Measurements from ENCODE around the gene NOL9. TPM values are rescaled to one million over a fixed set of nuclear protein-coding genes. Genes with fewer than 3 reads are reported as not detected.
"Not testable (repeated sequence)": the region's sequence is repeated elsewhere in the genome, so short reads cannot be mapped to it uniquely, and the experiment has no call there.

The NOL9 gene
- polyA plus RNA-seq (2013, experiment 1 of 2), result 14.4 TPM
- 14.4 TPM for polyA plus RNA-seq (2013, experiment 2 of 2)

- H3K4me1 ChIP-seq (ENCODE audit: insufficient read depth, low read length), result peaks cover 4% of the 10 kb centered on the region
- H3K4me3 ChIP-seq (ENCODE audit: low read length), result peak within 1 kb of the TSS; percentile 98
- H3K9ac ChIP-seq (ENCODE audit: low read depth, low read length), result peak within 1 kb of the TSS; percentile 98
- peaks cover 19% of the 10 kb centered on the region for H3K36me3 ChIP-seq (ENCODE audit: insufficient read depth, low read length)
- 4% methylated on average over 87 of the region's 87 CpGs for WGBS
- no peaks in the 10 kb centered on the region for H3K9me3 ChIP-seq (ENCODE audit: insufficient read depth, low read depth, low read length)
- no peaks in the 10 kb centered on the region for H3K27me3 ChIP-seq (ENCODE audit: insufficient read depth, low read length)
- H3K27ac ChIP-seq (ENCODE audit: low read depth, low read length), result peak within 1 kb of the TSS; percentile 76
Observed at GRCh38 chr1:6554031-6554906, at the start of gene NOL9. NOL9 (minus strand) TSS chr1:6554513; CDS start chr1:6554502, 11 bp downstream.

GRCh38 chr1:6603238-6603914, 49.1 kb upstream of the NOL9 start:
- Histone ChIP-seq H3K4me3 (ENCODE audit: low read length) (peak overlapping the region; percentile 97), H3K9me3 (ENCODE audit: insufficient read depth, low read depth, low read length) (no peaks in the 10 kb centered on the region), H3K27me3 (ENCODE audit: insufficient read depth, low read length) (no peaks in the 10 kb centered on the region), H3K9ac (ENCODE audit: low read depth, low read length) (peak overlapping the region; percentile 76), H3K27ac (ENCODE audit: low read depth, low read length) (peak overlapping the region; percentile 87), H3K36me3 (ENCODE audit: insufficient read depth, low read length) (peaks cover 11% of the 10 kb centered on the region), H3K4me1 (ENCODE audit: insufficient read depth, low read length) (peaks cover 22% of the 10 kb centered on the region; the same call in 1 of the 2 replicates)
- WGBS, result 3% methylated on average over 36 of the region's 36 CpGs

GRCh38 chr1:6602669-6603237, 48.4 kb upstream of the NOL9 start, which contains the start of gene KLHL21:
KLHL21 (minus strand) TSS chr1:6602869; CDS start chr1:6602817, 52 bp downstream.
- peak within 1 kb of the TSS; percentile 87 for H3K27ac ChIP-seq (ENCODE audit: low read depth, low read length)
- peak within 1 kb of the TSS; percentile 91 for H3K9ac ChIP-seq (ENCODE audit: low read depth, low read length)
- under 1% methylated on average over 84 of the region's 84 CpGs for WGBS
- H3K27me3 ChIP-seq (ENCODE audit: insufficient read depth, low read length), result no peaks in the 10 kb centered on the region
- peak within 1 kb of the TSS; percentile 97 for H3K4me3 ChIP-seq (ENCODE audit: low read length)
- peaks cover 17% of the 10 kb centered on the region for H3K36me3 ChIP-seq (ENCODE audit: insufficient read depth, low read length)
- H3K9me3 ChIP-seq (ENCODE audit: insufficient read depth, low read depth, low read length), result no peaks in the 10 kb centered on the region
- H3K4me1 ChIP-seq (ENCODE audit: insufficient read depth, low read length), result peaks cover 22% of the 10 kb centered on the region; the same call in 1 of the 2 replicates

DNA sequence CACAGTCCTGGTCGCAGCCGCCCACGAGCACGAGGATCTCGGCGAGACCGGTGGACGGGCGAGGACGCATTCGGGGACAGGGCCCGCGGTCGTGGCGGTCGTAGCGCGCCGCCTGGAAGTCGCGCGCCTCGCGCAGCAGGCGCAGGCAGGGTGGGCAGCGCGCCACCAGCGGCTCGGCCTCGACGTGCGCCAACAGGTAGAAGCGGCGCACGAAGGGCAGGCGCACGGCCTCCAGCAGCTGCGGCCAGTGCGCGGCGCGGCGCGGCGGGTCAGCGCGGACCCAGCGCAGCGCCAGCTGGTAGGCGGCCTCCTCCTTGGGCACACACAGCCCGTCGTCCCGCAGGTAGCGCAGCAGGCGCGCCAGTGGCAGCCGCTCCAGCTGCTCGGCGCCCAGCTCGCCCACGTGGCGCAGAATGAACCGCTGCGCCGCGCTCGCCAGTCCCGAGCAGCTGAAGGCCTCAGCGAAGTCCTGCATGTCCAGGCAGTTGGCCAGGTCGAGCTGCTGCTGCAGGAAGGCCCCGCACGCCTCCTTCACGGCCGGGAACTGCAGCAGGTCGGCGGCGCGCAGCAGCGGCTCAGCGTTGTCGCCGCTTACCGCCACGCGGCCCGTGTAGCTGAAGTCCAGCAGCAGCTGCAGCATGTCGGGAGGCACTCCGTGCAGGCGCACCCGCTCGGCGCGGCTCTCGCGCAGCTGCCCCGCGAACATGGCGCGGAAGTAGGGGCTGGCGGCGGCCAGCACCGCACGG, 47.8 kb upstream of the NOL9 start:
- peaks cover 24% of the 10 kb centered on the region for H3K36me3 ChIP-seq (ENCODE audit: insufficient read depth, low read length)
- H3K27me3 ChIP-seq (ENCODE audit: insufficient read depth, low read length), result no peaks in the 10 kb centered on the region
- under 1% methylated on average over 103 of the region's 103 CpGs for WGBS
- H3K9me3 ChIP-seq (ENCODE audit: insufficient read depth, low read depth, low read length), result no peaks in the 10 kb centered on the region
- H3K9ac ChIP-seq (ENCODE audit: low read depth, low read length), result peak overlapping the region; percentile 91
- peak overlapping the region; percentile 97 for H3K4me3 ChIP-seq (ENCODE audit: low read length)
- peak overlapping the region; percentile 68 for H3K27ac ChIP-seq (ENCODE audit: low read depth, low read length)
- peaks cover 22% of the 10 kb centered on the region; the same call in 1 of the 2 replicates for H3K4me1 ChIP-seq (ENCODE audit: insufficient read depth, low read length)

DNA sequence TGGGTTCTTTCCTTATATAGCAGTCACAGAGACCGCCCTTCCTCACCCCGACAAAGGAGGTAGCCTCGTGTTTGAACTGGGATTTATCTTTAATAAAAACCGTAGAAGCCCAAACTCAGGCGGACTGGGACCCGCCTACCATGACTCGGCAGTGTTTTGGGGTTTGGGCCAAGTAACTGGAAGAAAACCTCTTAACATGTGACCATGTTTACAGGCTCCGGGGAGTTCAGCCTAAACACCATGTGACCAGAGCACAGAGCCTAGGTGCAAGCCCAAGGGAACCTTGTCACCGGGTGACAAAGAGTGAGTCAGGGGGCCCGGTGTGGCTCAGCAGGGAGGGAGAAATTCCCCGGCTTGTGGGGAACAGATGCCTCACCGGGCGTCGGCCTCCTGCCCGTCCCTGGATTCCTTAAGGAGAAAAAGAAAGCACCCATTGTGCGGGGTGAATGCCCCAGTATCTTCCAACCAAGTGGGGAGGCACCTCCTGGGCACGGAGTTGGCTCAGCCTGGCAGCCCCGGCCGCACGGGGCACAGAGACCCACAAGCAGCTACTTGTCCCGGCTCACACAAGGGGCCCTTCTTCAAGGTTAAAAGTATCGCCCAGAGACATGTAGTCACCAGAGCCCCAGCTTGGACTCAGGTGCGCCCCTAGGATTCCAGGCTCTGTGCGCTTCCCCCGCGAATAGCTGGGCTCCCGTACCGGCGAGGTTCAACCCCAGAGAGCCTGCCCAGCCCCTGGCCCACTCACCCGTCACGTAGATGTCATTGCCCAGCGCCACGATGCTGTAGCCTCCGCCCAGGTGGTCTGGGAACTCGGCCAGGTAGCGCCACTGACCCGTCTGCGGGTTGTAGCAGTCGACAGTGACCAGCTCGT, 47.0 kb upstream of the NOL9 start:
- H3K9ac ChIP-seq (ENCODE audit: low read depth, low read length), result peak overlapping the region; percentile 91
- no peaks in the 10 kb centered on the region for H3K9me3 ChIP-seq (ENCODE audit: insufficient read depth, low read depth, low read length)
- peaks cover 32% of the 10 kb centered on the region for H3K36me3 ChIP-seq (ENCODE audit: insufficient read depth, low read length)
- H3K27ac ChIP-seq (ENCODE audit: low read depth, low read length), result peak overlapping the region; percentile 32
- H3K4me1 ChIP-seq (ENCODE audit: insufficient read depth, low read length), result peaks cover 22% of the 10 kb centered on the region; the same call in 1 of the 2 replicates
- no peaks in the 10 kb centered on the region for H3K27me3 ChIP-seq (ENCODE audit: insufficient read depth, low read length)
- under 1% methylated on average over 40 of the region's 40 CpGs for WGBS
- H3K4me3 ChIP-seq (ENCODE audit: low read length), result peak overlapping the region; percentile 97

DNA sequence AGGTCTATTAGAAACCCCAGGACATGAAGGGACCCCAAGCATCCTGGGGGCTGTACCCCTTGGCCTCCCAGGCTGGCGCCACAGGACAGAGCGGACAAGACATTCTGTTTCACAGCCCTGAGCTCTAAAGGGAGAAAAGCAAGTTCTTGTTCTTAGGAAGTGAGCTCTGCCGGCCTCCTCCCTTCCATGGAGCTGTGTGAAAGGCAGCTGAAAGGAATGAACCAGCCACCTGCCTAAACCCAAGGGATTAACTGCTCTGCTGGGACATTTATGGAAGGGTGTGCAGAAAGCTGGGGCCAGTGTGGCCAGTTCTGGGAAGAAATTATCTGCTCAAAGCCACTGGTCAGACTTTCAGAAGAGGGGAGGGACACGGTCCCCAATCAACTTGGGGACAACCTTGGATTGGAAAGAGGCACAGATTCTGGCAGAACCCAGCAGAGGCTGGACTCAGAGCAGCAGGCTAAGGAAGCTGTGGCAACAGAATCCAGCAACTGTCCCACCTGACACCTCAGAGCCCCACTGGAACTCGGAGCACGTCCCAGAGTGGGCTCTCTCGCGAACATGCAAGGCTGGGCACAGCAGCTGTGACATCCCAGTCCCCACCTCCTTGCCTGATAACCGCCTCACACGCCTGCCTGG, 46.2 kb upstream of the NOL9 start:
- peaks cover 39% of the 10 kb centered on the region for H3K36me3 ChIP-seq (ENCODE audit: insufficient read depth, low read length)
- peaks cover 22% of the 10 kb centered on the region; the same call in 1 of the 2 replicates for H3K4me1 ChIP-seq (ENCODE audit: insufficient read depth, low read length)
- 26% methylated on average over 10 of the region's 10 CpGs for WGBS
- peak overlapping the region; percentile 91 for H3K9ac ChIP-seq (ENCODE audit: low read depth, low read length)
- peak overlapping the region; percentile 2; the same call in 1 of the 2 replicates for H3K27ac ChIP-seq (ENCODE audit: low read depth, low read length)
- H3K27me3 ChIP-seq (ENCODE audit: insufficient read depth, low read length), result no peaks in the 10 kb centered on the region
- no peaks in the 10 kb centered on the region for H3K9me3 ChIP-seq (ENCODE audit: insufficient read depth, low read depth, low read length)
- peak overlapping the region; percentile 97 for H3K4me3 ChIP-seq (ENCODE audit: low read length)

DNA sequence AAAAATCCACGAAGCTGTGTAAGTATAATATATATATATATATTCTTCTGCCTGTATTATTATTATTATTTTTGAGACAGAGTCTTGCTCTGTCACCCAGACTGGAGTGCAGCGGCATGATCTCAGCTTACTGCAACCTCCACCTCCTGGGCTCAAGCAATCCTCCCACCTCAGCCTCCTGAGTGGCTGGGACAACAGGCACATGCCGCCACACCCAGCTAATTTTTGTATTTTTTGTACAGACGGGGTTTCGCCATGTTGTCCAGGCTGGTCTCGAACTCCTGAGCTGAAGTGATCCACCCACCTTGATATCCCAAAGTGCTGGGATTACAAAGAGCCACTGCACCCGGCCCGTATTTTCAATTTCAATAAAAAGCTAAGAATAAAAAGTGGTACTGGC, 45.7 kb upstream of the NOL9 start:
- 0 out of 2 replicates have a peak overlapping the region, but pooled peaks have one; percentile 91 for H3K9ac ChIP-seq (ENCODE audit: low read depth, low read length)
- WGBS, result 92% methylated on average over 7 of the region's 8 CpGs
- peaks cover 22% of the 10 kb centered on the region; the same call in 1 of the 2 replicates for H3K4me1 ChIP-seq (ENCODE audit: insufficient read depth, low read length)
- not testable (repeated sequence) for H3K27ac ChIP-seq (ENCODE audit: low read depth, low read length); H3K27me3 ChIP-seq (ENCODE audit: insufficient read depth, low read length); H3K9me3 ChIP-seq (ENCODE audit: insufficient read depth, low read depth, low read length)
- H3K36me3 ChIP-seq (ENCODE audit: insufficient read depth, low read length), result peaks cover 44% of the 10 kb centered on the region
- peak overlapping the region; percentile 97 for H3K4me3 ChIP-seq (ENCODE audit: low read length)

- Histone ChIP-seq H3K4me3 (ENCODE audit: low read length) (0 out of 2 replicates have a peak overlapping the region, but pooled peaks have one; percentile 18), H3K36me3 (ENCODE audit: insufficient read depth, low read length) (peaks cover 49% of the 10 kb centered on the region), H3K9me3 (ENCODE audit: insufficient read depth, low read depth, low read length) (no peaks in the 10 kb centered on the region), H3K27me3 (ENCODE audit: insufficient read depth, low read length) (no peaks in the 10 kb centered on the region), H3K4me1 (ENCODE audit: insufficient read depth, low read length) (peaks cover 20% of the 10 kb centered on the region; the same call in 1 of the 2 replicates), H3K27ac (ENCODE audit: low read depth, low read length) (no peak overlapping the region), H3K9ac (ENCODE audit: low read depth, low read length) (no peak overlapping the region)
- WGBS, result 94% methylated on average over 31 of the region's 31 CpGs
Observed at GRCh38 chr1:6599141-6599975, 45.0 kb upstream of the NOL9 start.

GRCh38 chr1:6597777-6598131, 43.4 kb upstream of the NOL9 start:
- WGBS, result 93% methylated on average over 6 of the region's 6 CpGs
- peaks cover 65% of the 10 kb centered on the region for H3K36me3 ChIP-seq (ENCODE audit: insufficient read depth, low read length)
- no peak overlapping the region for H3K9ac ChIP-seq (ENCODE audit: low read depth, low read length)
- no peaks in the 10 kb centered on the region for H3K9me3 ChIP-seq (ENCODE audit: insufficient read depth, low read depth, low read length)
- H3K27ac ChIP-seq (ENCODE audit: low read depth, low read length), result no peak overlapping the region
- no peaks in the 10 kb centered on the region for H3K27me3 ChIP-seq (ENCODE audit: insufficient read depth, low read length)
- H3K4me3 ChIP-seq (ENCODE audit: low read length), result no peak overlapping the region
- H3K4me1 ChIP-seq (ENCODE audit: insufficient read depth, low read length), result peaks cover 11% of the 10 kb centered on the region; the same call in 1 of the 2 replicates
